Measurements from ENCODE around the gene PPM1L.

The PPM1L gene

GRCh38 chr3:161064413-161064812 lies 308.4 kb downstream of the PPM1L start:
- H3K27me3 ChIP-seq (ENCODE audit: control insufficient read depth, insufficient read depth, low read length) = no peaks in the 10 kb centered on the region
- no peak overlapping the region for H3K4me2 ChIP-seq (ENCODE audit: low read length)
- H3K9ac ChIP-seq (ENCODE audit: low read depth, low read length) = no peak overlapping the region
- no peaks in the 10 kb centered on the region for H3K36me3 ChIP-seq (ENCODE audit: insufficient read depth, low read length)
- peaks cover 14% of the 10 kb centered on the region for H3K4me1 ChIP-seq (ENCODE audit: control insufficient read depth, insufficient read depth, low read length)
- H3K9me3 ChIP-seq (replicated peaks; ENCODE audit: low read length) = no peaks in the 10 kb centered on the region
- no peak overlapping the region for H3K4me3 ChIP-seq (ENCODE audit: low read length)

GRCh38 chr3:161066930-161067329 lies 310.9 kb downstream of the PPM1L start:
- peaks cover 28% of the 10 kb centered on the region for H3K4me1 ChIP-seq (ENCODE audit: control insufficient read depth, insufficient read depth, low read length)
- no peak overlapping the region for H3K4me3 ChIP-seq (ENCODE audit: low read length)
- H3K9me3 ChIP-seq (replicated peaks; ENCODE audit: low read length) = no peaks in the 10 kb centered on the region
- H3K9ac ChIP-seq (ENCODE audit: low read depth, low read length) = no peak overlapping the region
- no peaks in the 10 kb centered on the region for H3K36me3 ChIP-seq (ENCODE audit: insufficient read depth, low read length)
- H3K27me3 ChIP-seq (ENCODE audit: control insufficient read depth, insufficient read depth, low read length) = no peaks in the 10 kb centered on the region
- H3K4me2 ChIP-seq (ENCODE audit: low read length) = no peak overlapping the region

- H3K27me3 ChIP-seq (ENCODE audit: control insufficient read depth, insufficient read depth, low read length) = no peaks in the 10 kb centered on the region
- H3K4me1 ChIP-seq (ENCODE audit: control insufficient read depth, insufficient read depth, low read length) = peaks cover 28% of the 10 kb centered on the region
- H3K9me3 ChIP-seq (replicated peaks; ENCODE audit: low read length) = no peaks in the 10 kb centered on the region
- no peaks in the 10 kb centered on the region for H3K36me3 ChIP-seq (ENCODE audit: insufficient read depth, low read length)
- no peak overlapping the region for H3K4me3 ChIP-seq (ENCODE audit: low read length)
- no peak overlapping the region for H3K9ac ChIP-seq (ENCODE audit: low read depth, low read length)
- no peak overlapping the region for H3K4me2 ChIP-seq (ENCODE audit: low read length)
Observed at GRCh38 chr3:161067335-161067734, 311.3 kb downstream of the PPM1L start.

- Histone ChIP-seq H3K4me3 (ENCODE audit: low read length) (peak overlapping the region; percentile 21), H3K9me3 (replicated peaks; ENCODE audit: low read length) (no peaks in the 10 kb centered on the region), H3K9ac (ENCODE audit: low read depth, low read length) (no peak overlapping the region)
Observed at GRCh38 chr3:161069511-161070251, 313.6 kb downstream of the PPM1L start.

GRCh38 chr3:161070252-161070930 lies 314.4 kb downstream of the PPM1L start:
- Histone ChIP-seq H3K4me2 (ENCODE audit: low read length) (peak overlapping the region; percentile 61), H3K4me3 (ENCODE audit: low read length) (no peak overlapping the region), H3K36me3 (ENCODE audit: insufficient read depth, low read length) (no peaks in the 10 kb centered on the region)

More at GRCh38 chr3:161069511-161070251, 313.6 kb downstream of the PPM1L start:
- H3K4me1 ChIP-seq (ENCODE audit: control insufficient read depth, insufficient read depth, low read length) = peaks cover 28% of the 10 kb centered on the region
- H3K27me3 ChIP-seq (ENCODE audit: control insufficient read depth, insufficient read depth, low read length) = no peaks in the 10 kb centered on the region
- H3K36me3 ChIP-seq (ENCODE audit: insufficient read depth, low read length) = no peaks in the 10 kb centered on the region
- peak overlapping the region; percentile 61 for H3K4me2 ChIP-seq (ENCODE audit: low read length)

DNA sequence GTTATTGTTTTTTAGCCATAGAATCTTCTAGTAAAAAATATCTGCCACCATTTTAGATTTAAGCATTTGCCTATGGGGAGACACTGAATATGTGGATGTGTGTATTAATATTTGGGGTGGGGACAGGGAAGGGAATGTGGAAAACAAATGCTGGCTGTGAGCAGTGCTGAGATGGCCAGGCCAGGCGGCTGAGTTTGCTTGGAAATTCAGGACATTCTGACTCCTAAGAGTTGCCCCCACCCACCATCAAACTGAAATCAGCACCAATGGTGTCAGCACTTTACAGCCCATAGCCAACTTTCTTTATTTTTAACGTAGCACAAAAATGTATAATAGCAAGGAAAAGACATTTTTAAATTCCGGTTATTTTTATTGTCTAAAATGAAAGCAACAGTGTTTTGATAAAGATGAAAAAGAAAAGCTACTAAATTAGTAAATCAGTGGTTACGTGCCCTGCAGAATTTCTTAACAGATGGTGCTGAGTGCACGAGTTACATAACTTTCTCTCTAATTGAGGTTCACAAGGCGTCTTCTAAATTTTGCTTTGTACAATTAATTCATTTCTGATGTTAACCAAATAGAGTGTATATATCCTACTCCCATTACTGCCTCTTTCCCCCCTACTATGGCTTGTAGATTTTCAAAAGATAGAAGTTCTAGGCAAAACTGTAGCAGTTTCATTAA lies 315.1 kb downstream of the PPM1L start:
- no peaks in the 10 kb centered on the region for H3K36me3 ChIP-seq (ENCODE audit: insufficient read depth, low read length)
- peaks cover 28% of the 10 kb centered on the region for H3K4me1 ChIP-seq (ENCODE audit: control insufficient read depth, insufficient read depth, low read length)
- H3K4me2 ChIP-seq (ENCODE audit: low read length) = no peak overlapping the region
- no peak overlapping the region for H3K9ac ChIP-seq (ENCODE audit: low read depth, low read length)
- no peak overlapping the region for H3K4me3 ChIP-seq (ENCODE audit: low read length)
- no peaks in the 10 kb centered on the region for H3K27me3 ChIP-seq (ENCODE audit: control insufficient read depth, insufficient read depth, low read length)
- H3K9me3 ChIP-seq (replicated peaks; ENCODE audit: low read length) = no peaks in the 10 kb centered on the region

More at GRCh38 chr3:161070252-161070930, 314.4 kb downstream of the PPM1L start:
- no peak overlapping the region for H3K9ac ChIP-seq (ENCODE audit: low read depth, low read length)
- H3K9me3 ChIP-seq (replicated peaks; ENCODE audit: low read length) = no peaks in the 10 kb centered on the region
- H3K27me3 ChIP-seq (ENCODE audit: control insufficient read depth, insufficient read depth, low read length) = no peaks in the 10 kb centered on the region
- H3K4me1 ChIP-seq (ENCODE audit: control insufficient read depth, insufficient read depth, low read length) = peaks cover 28% of the 10 kb centered on the region

DNA sequence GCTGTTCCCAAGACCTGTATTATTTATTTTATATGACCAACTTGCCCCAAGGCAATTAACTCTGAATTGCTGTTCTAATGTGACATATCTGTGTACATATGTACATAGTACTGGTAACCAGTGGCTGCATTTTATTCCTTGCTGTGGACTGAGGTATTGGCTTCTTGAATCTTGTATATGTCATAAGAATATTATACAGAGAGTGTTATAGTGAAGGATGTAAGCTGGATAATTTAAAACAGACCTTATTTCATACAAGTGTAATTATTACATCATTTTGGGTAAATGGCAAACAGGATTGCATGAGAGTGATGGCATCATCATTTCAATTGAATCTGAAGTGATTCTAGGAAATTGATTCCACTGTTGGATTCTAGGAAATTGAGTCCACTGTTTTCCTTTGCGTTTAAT lies 316.2 kb downstream of the PPM1L start:
- Histone ChIP-seq H3K27me3 (ENCODE audit: control insufficient read depth, insufficient read depth, low read length) (no peaks in the 10 kb centered on the region), H3K4me2 (ENCODE audit: low read length) (no peak overlapping the region), H3K9ac (ENCODE audit: low read depth, low read length) (no peak overlapping the region), H3K4me1 (ENCODE audit: control insufficient read depth, insufficient read depth, low read length) (peaks cover 27% of the 10 kb centered on the region), H3K4me3 (ENCODE audit: low read length) (no peak overlapping the region), H3K9me3 (replicated peaks; ENCODE audit: low read length) (no peaks in the 10 kb centered on the region), H3K36me3 (ENCODE audit: insufficient read depth, low read length) (no peaks in the 10 kb centered on the region)

DNA sequence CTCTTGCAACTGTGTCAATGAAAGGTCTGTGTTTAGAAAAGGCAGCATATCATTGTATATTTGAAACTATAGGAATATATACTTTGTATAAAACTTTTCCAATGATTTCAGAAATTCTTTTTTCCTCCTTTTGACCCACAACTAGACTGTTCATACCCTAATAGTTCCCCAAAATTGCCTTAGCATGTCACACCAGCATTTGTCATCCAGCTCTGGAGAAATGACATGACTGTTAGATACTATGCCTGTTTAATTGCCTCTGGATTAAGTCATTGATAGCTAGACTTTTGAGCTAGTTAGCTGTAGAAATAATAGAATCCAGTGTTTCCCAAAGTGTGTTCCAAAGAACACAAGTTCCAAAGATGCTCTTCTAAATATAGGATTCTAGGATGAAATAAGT lies 316.7 kb downstream of the PPM1L start:
- Histone ChIP-seq H3K4me3 (ENCODE audit: low read length) (no peak overlapping the region), H3K27me3 (ENCODE audit: control insufficient read depth, insufficient read depth, low read length) (no peaks in the 10 kb centered on the region), H3K4me2 (ENCODE audit: low read length) (no peak overlapping the region), H3K4me1 (ENCODE audit: control insufficient read depth, insufficient read depth, low read length) (peaks cover 22% of the 10 kb centered on the region), H3K36me3 (ENCODE audit: insufficient read depth, low read length) (no peaks in the 10 kb centered on the region), H3K9me3 (replicated peaks; ENCODE audit: low read length) (no peaks in the 10 kb centered on the region), H3K9ac (ENCODE audit: low read depth, low read length) (no peak overlapping the region)

GRCh38 chr3:161073181-161073580 lies 317.1 kb downstream of the PPM1L start:
- Histone ChIP-seq H3K4me1 (ENCODE audit: control insufficient read depth, insufficient read depth, low read length) (peaks cover 22% of the 10 kb centered on the region), H3K4me2 (ENCODE audit: low read length) (no peak overlapping the region), H3K4me3 (ENCODE audit: low read length) (no peak overlapping the region), H3K9me3 (replicated peaks; ENCODE audit: low read length) (no peaks in the 10 kb centered on the region), H3K27me3 (ENCODE audit: control insufficient read depth, insufficient read depth, low read length) (no peaks in the 10 kb centered on the region), H3K9ac (ENCODE audit: low read depth, low read length) (no peak overlapping the region), H3K36me3 (ENCODE audit: insufficient read depth, low read length) (no peaks in the 10 kb centered on the region)

GRCh38 chr3:161081633-161082032 lies 325.6 kb downstream of the PPM1L start:
- no peaks in the 10 kb centered on the region for H3K9me3 ChIP-seq (replicated peaks; ENCODE audit: low read length)
- no peaks in the 10 kb centered on the region for H3K36me3 ChIP-seq (ENCODE audit: insufficient read depth, low read length)
- H3K27me3 ChIP-seq (ENCODE audit: control insufficient read depth, insufficient read depth, low read length) = no peaks in the 10 kb centered on the region
- H3K4me3 ChIP-seq (ENCODE audit: low read length) = no peak overlapping the region
- no peak overlapping the region for H3K9ac ChIP-seq (ENCODE audit: low read depth, low read length)
- H3K4me1 ChIP-seq (ENCODE audit: control insufficient read depth, insufficient read depth, low read length) = no peaks in the 10 kb centered on the region
- H3K4me2 ChIP-seq (ENCODE audit: low read length) = no peak overlapping the region

DNA sequence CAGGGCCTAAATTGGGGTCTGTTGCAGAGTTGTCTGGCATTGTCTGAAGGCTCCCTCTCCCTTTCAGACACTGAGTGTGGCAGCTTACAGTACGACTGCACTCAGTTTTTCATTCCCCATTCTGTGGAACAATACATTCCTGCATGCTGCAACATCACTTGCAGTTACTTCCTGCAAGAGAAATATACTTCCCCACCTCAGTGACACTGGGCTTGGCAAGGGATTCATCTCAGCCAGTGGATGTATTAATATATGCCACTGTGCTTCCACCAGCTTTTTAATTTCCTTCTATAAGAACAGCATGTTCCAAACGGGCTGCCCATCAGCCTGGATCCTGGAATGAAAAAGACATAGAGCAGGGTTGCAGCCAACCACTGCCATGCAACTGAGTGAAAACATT lies 326.0 kb downstream of the PPM1L start:
- Histone ChIP-seq H3K27me3 (ENCODE audit: control insufficient read depth, insufficient read depth, low read length) (no peaks in the 10 kb centered on the region), H3K4me3 (ENCODE audit: low read length) (no peak overlapping the region), H3K4me1 (ENCODE audit: control insufficient read depth, insufficient read depth, low read length) (no peaks in the 10 kb centered on the region), H3K4me2 (ENCODE audit: low read length) (no peak overlapping the region), H3K9ac (ENCODE audit: low read depth, low read length) (no peak overlapping the region), H3K9me3 (replicated peaks; ENCODE audit: low read length) (no peaks in the 10 kb centered on the region), H3K36me3 (ENCODE audit: insufficient read depth, low read length) (no peaks in the 10 kb centered on the region)
